Fibroblast of skin of abdomen (primary cell): ENCODE measurements around the gene KISS1. TPM values are rescaled to one million over a fixed set of nuclear protein-coding genes. Genes with fewer than 3 reads are reported as not detected.
A peak's percentile ranks its signal among the peaks of the same experiment; 100 is the strongest.
"Not testable (repeated sequence)": the region's sequence is repeated elsewhere in the genome, so short reads cannot be mapped to it uniquely, and the experiment has no call there.

Experiments used
- DNase-seq: peaks from one replicate; pipeline ENCODE4 v3.0.0-alpha.2; 2013
- polyA plus RNA-seq, 2 experiments: library from polyadenylated mRNA; unstranded; fragments of 120-200 nt; gene quantifications; one replicate each; pipeline ENCODE4 v1.2.1, GENCODE V29; 2013; ENCODE audit not compliant: insufficient read length in 2 of 2

The KISS1 gene
- 7.5 TPM for polyA plus RNA-seq (2013, experiment 1 of 2; ENCODE audit: insufficient read length)
- 7.6 TPM for polyA plus RNA-seq (2013, experiment 2 of 2; ENCODE audit: insufficient read length)

- no peak for DNase-seq
Observed at GRCh38 chr1:204196068-204196795, at the start of gene KISS1. TSS of gene KISS1 (minus strand) at chr1:204196491. CDS start at chr1:204192876, 3,615 bp downstream.

GRCh38 chr1:204242920-204243319 is 46.6 kb upstream of the KISS1 start:
- no peak for DNase-seq

- no peak for DNase-seq
Observed at GRCh38 chr1:204241914-204242313, 45.6 kb upstream of the KISS1 start.

- no peak for DNase-seq
Observed at GRCh38 chr1:204241050-204241449, 44.8 kb upstream of the KISS1 start.

GRCh38 chr1:204240233-204240632 is 43.9 kb upstream of the KISS1 start:
- DNase-seq: no peak

- not testable (repeated sequence) for DNase-seq
Observed at GRCh38 chr1:204239401-204239800, 43.1 kb upstream of the KISS1 start.

GRCh38 chr1:204238520-204238919 is 42.2 kb upstream of the KISS1 start:
- not testable (repeated sequence) for DNase-seq

- not testable (repeated sequence) for DNase-seq
Observed at GRCh38 chr1:204237515-204237914, 41.2 kb upstream of the KISS1 start.

GRCh38 chr1:204232526-204232925 is 36.2 kb upstream of the KISS1 start:
- peak; percentile 70 for DNase-seq

- no peak for DNase-seq
Observed at GRCh38 chr1:204230211-204230610, 33.9 kb upstream of the KISS1 start.

GRCh38 chr1:204228896-204229295 is 32.6 kb upstream of the KISS1 start:
- DNase-seq: no peak

GRCh38 chr1:204227996-204228785 is 31.9 kb upstream of the KISS1 start:
- no peak for DNase-seq

- DNase-seq: no peak
Observed at GRCh38 chr1:204227351-204227750, 31.1 kb upstream of the KISS1 start.

GRCh38 chr1:204225841-204226735 is 29.8 kb upstream of the KISS1 start:
- DNase-seq: peak; percentile 8

GRCh38 chr1:204224655-204225054 is 28.4 kb upstream of the KISS1 start:
- peak; percentile 19 for DNase-seq

GRCh38 chr1:204223129-204223860 is 27.0 kb upstream of the KISS1 start:
- no peak for DNase-seq

- DNase-seq: no peak
Observed at GRCh38 chr1:204222764-204223055, 26.4 kb upstream of the KISS1 start.

GRCh38 chr1:204222006-204222763 is 25.9 kb upstream of the KISS1 start:
- no peak for DNase-seq

- no peak for DNase-seq
Observed at GRCh38 chr1:204221271-204221670, 25.0 kb upstream of the KISS1 start.

- no peak for DNase-seq
Observed at GRCh38 chr1:204219971-204220616, 23.8 kb upstream of the KISS1 start.

GRCh38 chr1:204218552-204218951 is 22.3 kb upstream of the KISS1 start:
- DNase-seq: no peak
